ENCODE data around the gene PCBD1.

DNA sequence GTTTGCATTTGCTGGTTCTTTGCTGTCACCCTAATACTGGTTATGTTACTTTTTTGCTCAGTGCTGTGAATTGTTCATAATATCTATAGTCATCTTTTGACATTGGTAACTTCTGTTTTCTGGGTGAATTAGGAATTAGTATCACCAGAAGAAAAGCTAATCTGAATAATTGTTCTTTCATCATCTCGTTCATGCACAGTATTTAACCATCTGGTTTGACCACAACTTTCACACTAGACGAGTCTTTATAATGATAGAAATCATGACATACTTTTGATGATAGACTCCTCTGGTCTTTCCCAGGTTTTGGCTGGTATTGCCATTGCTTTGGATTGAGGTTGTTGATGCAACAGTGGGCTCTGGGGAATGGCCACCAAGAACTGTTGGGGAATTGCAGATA is 47.5 kb downstream of the PCBD1 start:
- TF ChIP-seq, protein P1, sequence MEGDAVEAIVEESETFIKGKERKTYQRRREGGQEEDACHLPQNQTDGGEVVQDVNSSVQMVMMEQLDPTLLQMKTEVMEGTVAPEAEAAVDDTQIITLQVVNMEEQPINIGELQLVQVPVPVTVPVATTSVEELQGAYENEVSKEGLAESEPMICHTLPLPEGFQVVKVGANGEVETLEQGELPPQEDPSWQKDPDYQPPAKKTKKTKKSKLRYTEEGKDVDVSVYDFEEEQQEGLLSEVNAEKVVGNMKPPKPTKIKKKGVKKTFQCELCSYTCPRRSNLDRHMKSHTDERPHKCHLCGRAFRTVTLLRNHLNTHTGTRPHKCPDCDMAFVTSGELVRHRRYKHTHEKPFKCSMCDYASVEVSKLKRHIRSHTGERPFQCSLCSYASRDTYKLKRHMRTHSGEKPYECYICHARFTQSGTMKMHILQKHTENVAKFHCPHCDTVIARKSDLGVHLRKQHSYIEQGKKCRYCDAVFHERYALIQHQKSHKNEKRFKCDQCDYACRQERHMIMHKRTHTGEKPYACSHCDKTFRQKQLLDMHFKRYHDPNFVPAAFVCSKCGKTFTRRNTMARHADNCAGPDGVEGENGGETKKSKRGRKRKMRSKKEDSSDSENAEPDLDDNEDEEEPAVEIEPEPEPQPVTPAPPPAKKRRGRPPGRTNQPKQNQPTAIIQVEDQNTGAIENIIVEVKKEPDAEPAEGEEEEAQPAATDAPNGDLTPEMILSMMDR (IDR thresholded peaks at IDR 0.05 in 4 of 5, conservative IDR thresholded peaks at IDR 0.05 in 1 of 5) = no peak
- TF ChIP-seq POLR2A (IDR thresholded peaks at IDR 0.05) = no peak

Data from gastrocnemius medialis (tissue), 4 donors.